ENCODE results near the gene TTLL11. TPM values are rescaled to one million over a fixed set of nuclear protein-coding genes. Genes with fewer than 3 reads are reported as not detected.
"Not testable (repeated sequence)": the region's sequence is repeated elsewhere in the genome, so short reads cannot be mapped to it uniquely, and the experiment has no call there.

TTLL11 gene
- total RNA-seq, 4 donors from 2014 or later = 3.2 to 11.8 (median 9.0) TPM

GRCh38 chr9:121985792-121986494, 107.2 kb downstream of the TTLL11 start:
- Histone ChIP-seq H3K4me1 (peaks cover 0 to 12% (median 0%) of the 10 kb centered on the region in 3 donors), H3K4me3 (no peak overlapping the region), H3K36me3 (peaks cover 0 to 15% (median 0%) of the 10 kb centered on the region in 3 donors), H3K9me3 (no peaks in the 10 kb centered on the region), H3K27ac (no peak overlapping the region), H3K27me3 (no peaks in the 10 kb centered on the region)
- intact Hi-C loops (cut with DNase I) = no loop called here
- DNase-seq = no peak
- no peak for TF ChIP-seq CTCF (IDR thresholded peaks at IDR 0.05)
- no peak for TF ChIP-seq POLR2A (IDR thresholded peaks at IDR 0.05)
- 71 to 84% methylated on average over 10 of the region's 14 CpGs for WGBS, 2 donors

- peak overlapping the region in 2 of 4 donors; percentile 1 to 14 for H3K27ac ChIP-seq
- DNase-seq = no peak
- 57 to 72% methylated on average over 6 to 7 of the region's 7 CpGs for WGBS, 2 donors
Measured at GRCh38 chr9:121984726-121985402, 108.2 kb downstream of the TTLL11 start.

DNA sequence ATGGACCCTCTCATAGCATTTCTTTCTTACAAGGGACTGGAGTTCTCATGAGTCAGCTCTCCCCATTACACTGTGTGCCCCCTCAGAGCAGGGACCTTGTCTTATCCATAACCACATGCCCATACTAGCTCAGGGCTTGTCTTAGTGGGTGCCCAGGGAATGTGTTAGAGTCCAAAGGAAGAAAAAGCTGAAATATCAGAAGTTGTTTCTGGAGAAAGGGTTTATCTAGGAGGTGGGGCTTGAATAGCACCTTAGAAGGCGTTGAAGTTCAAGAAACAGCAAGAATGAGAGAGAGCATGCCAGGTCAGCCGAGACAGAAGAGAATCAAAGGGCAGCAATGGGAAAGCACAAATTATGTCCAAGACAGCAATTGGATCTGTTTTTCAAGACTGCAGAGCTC, 109.4 kb downstream of the TTLL11 start:
- H3K9me3 ChIP-seq = no peaks in the 10 kb centered on the region
- DNase-seq = no peak
- WGBS, 2 donors = 85 to 90% methylated on average over 2 of the region's 2 CpGs
- intact Hi-C loops (cut with DNase I) = no loop called here
- H3K27ac ChIP-seq = no peak overlapping the region
- H3K4me1 ChIP-seq = peaks cover 0 to 12% (median 0%) of the 10 kb centered on the region in 3 donors
- TF ChIP-seq CTCF (IDR thresholded peaks at IDR 0.05) (no peak), POLR2A (IDR thresholded peaks at IDR 0.05) (no peak)
- H3K27me3 ChIP-seq = no peaks in the 10 kb centered on the region
- H3K4me3 ChIP-seq = no peak overlapping the region
- H3K36me3 ChIP-seq = peaks cover 0 to 3% (median 0%) of the 10 kb centered on the region in 3 donors

More at GRCh38 chr9:121984726-121985402, 108.2 kb downstream of the TTLL11 start:
- Histone ChIP-seq H3K9me3 (no peaks in the 10 kb centered on the region), H3K27me3 (no peaks in the 10 kb centered on the region), H3K4me3 (no peak overlapping the region), H3K36me3 (peaks cover 0 to 14% (median 0%) of the 10 kb centered on the region in 3 donors), H3K4me1 (peaks cover 0 to 12% (median 0%) of the 10 kb centered on the region in 3 donors)
- TF ChIP-seq CTCF (IDR thresholded peaks at IDR 0.05) = no peak
- no peak for TF ChIP-seq POLR2A (IDR thresholded peaks at IDR 0.05)
- intact Hi-C loops (cut with DNase I) = no loop called here

DNA sequence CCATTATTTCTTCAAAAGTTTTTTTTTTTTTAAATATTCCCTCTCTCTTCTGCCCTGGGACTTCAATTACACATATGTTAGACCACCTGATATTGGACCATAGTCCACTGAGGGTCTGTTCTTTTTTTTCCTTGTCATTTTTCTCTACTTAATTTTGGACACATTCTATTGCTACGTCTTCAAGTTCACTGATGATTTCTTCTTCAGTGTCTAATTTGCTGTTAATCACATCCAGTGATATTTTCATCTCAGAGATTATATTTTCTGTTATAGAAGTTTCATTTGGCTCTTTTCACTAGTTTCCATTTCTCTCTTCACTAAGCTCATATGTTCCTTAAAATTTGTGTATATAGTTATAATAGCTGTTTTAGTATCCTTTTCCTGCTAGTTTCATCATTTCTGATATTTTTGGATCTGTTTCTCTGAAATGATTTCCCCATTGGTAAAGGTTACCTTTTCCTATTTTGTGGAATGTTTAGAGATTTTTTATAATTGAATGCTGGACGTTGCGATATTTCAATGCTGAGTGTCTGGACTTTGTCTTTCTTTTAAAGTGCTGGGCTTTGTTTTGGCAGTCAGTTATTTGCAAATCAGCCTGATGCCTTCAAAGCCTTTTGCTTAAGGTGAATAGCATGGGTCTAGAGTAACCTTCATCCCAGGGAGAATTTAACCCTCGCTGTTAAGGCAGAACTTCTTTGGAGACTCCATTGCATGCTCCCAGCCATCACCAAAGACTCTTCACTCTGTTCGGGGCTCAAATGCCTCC, 111.8 kb downstream of the TTLL11 start:
- TF ChIP-seq CTCF (IDR thresholded peaks at IDR 0.05) = no peak
- TF ChIP-seq POLR2A (IDR thresholded peaks at IDR 0.05) = no peak
- Histone ChIP-seq H3K36me3 (no peaks in the 10 kb centered on the region), H3K4me3 (no peak overlapping the region), H3K9me3 (no peaks in the 10 kb centered on the region), H3K27me3 (no peaks in the 10 kb centered on the region), H3K4me1 (peaks cover 0 to 19% (median 3%) of the 10 kb centered on the region in 3 donors), H3K27ac (no peak overlapping the region)
- DNase-seq = no peak
- intact Hi-C loops (cut with DNase I) = no loop called here
- WGBS, 2 donors = 87 to 91% methylated on average over 5 of the region's 5 CpGs

DNA sequence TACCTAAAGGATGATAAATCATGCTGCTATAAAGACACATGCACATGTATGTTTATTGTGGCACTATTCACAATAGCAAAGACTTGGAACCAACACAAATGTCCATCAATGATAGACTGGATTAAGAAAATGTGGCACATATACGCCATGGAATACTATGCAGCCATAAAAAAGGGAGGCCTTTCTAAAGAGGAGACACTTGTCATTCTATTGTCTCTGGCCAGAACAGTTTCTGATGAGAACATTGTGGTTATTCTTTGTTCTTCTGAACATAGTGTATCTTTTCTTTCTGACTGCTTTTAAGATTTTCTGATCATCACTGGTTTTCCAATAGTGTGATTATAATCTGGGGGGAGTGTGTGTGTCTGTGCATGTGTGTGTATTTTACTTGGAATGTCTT, 112.4 kb downstream of the TTLL11 start:
- H3K36me3 ChIP-seq; H3K4me3 ChIP-seq; intact Hi-C loops (cut with DNase I); H3K27ac ChIP-seq; H3K9me3 ChIP-seq; DNase-seq; H3K27me3 ChIP-seq: not testable (repeated sequence)
- peaks cover 0 to 24% (median 8%) of the 10 kb centered on the region in 3 donors for H3K4me1 ChIP-seq
- WGBS, 2 donors = 88 to 100% methylated on average over 1 of the region's 1 CpG
